Psoas muscle (tissue), 8 donors: Measurements from ENCODE around the gene IL21R. TPM values are rescaled to one million over a fixed set of nuclear protein-coding genes. Genes with fewer than 3 reads are reported as not detected.

Experiments
- ATAC-seq, 4 donors: fragments of 200-7000 bp; cut with Tn5 transposase; one replicate each; pipeline ENCODE4 v1.9.1; 2020; ENCODE audit warnings: moderate library complexity in 3 of 4, mild to moderate bottlenecking in 2 of 4
- DNase-seq, 2 donors: peaks; one replicate each; pipeline ENCODE4 v3.0.0-alpha.2; 2020
- H3K27ac ChIP-seq: fragments of 200-600 bp; one replicate; pipeline ENCODE4 v1.8.0; 2022
- H3K27me3 ChIP-seq, 3 donors: fragments of 200-600 bp in 1 of 3; one replicate each; pipeline versions ENCODE4 v1.6.1 to v1.8.0; 2013 to 2022; ENCODE audit warnings: low read length in 2 of 3, mild to moderate bottlenecking in 2 of 3, moderate library complexity in 1 of 3; ENCODE audit not compliant: insufficient read depth in 3 of 3
- H3K36me3 ChIP-seq, 2 donors: fragments of 200-600 bp in 1 of 2; one replicate each; pipeline versions ENCODE4 v1.6.1 to v1.8.0; 2013 to 2022; ENCODE audit warnings: low read depth in 1 of 2, mild to moderate bottlenecking in 1 of 2, moderate library complexity in 1 of 2; ENCODE audit not compliant: insufficient read depth in 1 of 2
- H3K4me1 ChIP-seq: fragments of 200-600 bp; one replicate; pipeline ENCODE4 v1.8.0; 2022
- H3K4me3 ChIP-seq: fragments of 200-600 bp; one replicate; pipeline ENCODE4 v1.8.0; 2022; ENCODE audit warnings: mild to moderate bottlenecking
- H3K9me3 ChIP-seq: fragments of 200-600 bp; one replicate; pipeline ENCODE4 v1.8.0; 2022
- CTCF ChIP-seq: fragments of 200-600 bp; IDR thresholded peaks from one replicate; pipeline ENCODE4 v1.8.0; 2022; ENCODE audit warnings: antibody characterized with exemption
- WGBS, 3 donors: extraction: QIAGEN DNeasy Blood & Tissue Kit; methylation state at CpG; one replicate each; pipeline versions ENCODE4 v1.1.6 to v1.1.7; 2013; 5-methylcytosine and 5-hydroxymethylcytosine counted together
- intact Hi-C, 2 donors: fragments of 100-400 bp; cut with DNase I; formaldehyde crosslinking; loops; one replicate each; pipeline versions ENCODE4 v1.11.0 to v1.14.2; 2022
- polyA plus RNA-seq, 3 donors: library from polyadenylated mRNA; stranded (reverse); fragments of 200-250 nt; gene quantifications; one replicate each; pipeline ENCODE4 v1.2.3, GENCODE V29; 2013
- total RNA-seq, 4 donors: library from RNA; stranded (reverse); fragmentation: NEBNext Ultra II Directional in 2 of 4; extraction: Animal tissue kit (Norgen Biotek cat#: 25700) in 2 of 4; gene quantifications; one replicate each; pipeline versions ENCODE4 v1.2.1 to v1.2.4, GENCODE V29; 2021 to 2023
- donor health status: healthy with polysubstance abuse.
- donor health status: DM: no; HTN: no; CAD: no; lungs with moderate emphysema.
- donor health status: Bipolar disorder and iron deficiency.
- donor health status: healthy.
- donor health status: DM: yes; HTN: yes; CAD: no.
- donor health status: DM: no; HTN: no; CAD: no.
- donor health status: DM: no; HTN: no; CAD: no.
- donor health status: DM: yes; HTN: yes; CAD: no.

IL21R gene
- total and polyA plus RNA-seq, 7 donors = 0.01 to 0.15 (median 0.08) TPM; not detected in 2

GRCh38 chr16:27400751-27401620 is 988 bp upstream of the IL21R start:
- no peak for TF ChIP-seq CTCF
- WGBS, 3 donors = 40 to 46% (median 45%) methylated on average over 11 of the region's 11 CpGs
- intact Hi-C loops = no loop called here
- no peak for ATAC-seq
- Histone ChIP-seq H3K4me3 (no peak overlapping the region), H3K9me3 (no peaks in the 10 kb centered on the region), H3K27ac (no peak overlapping the region), H3K27me3 (peaks cover 0 to 27% (median 0%) of the 10 kb centered on the region in 3 donors), H3K4me1 (no peaks in the 10 kb centered on the region), H3K36me3 (no peaks in the 10 kb centered on the region)
- DNase-seq = no peak

- TF ChIP-seq CTCF = no peak
- 52 to 62% (median 61%) methylated on average over 8 of the region's 8 CpGs for WGBS, 3 donors
- Histone ChIP-seq H3K36me3 (no peaks in the 10 kb centered on the region), H3K4me1 (no peaks in the 10 kb centered on the region), H3K4me3 (peak overlapping the region; percentile 22), H3K9me3 (no peaks in the 10 kb centered on the region), H3K27me3 (peaks cover 0 to 27% (median 0%) of the 10 kb centered on the region in 3 donors), H3K27ac (no peak overlapping the region)
- no peak for ATAC-seq
- intact Hi-C loops = no loop called here
- no peak for DNase-seq
These were observed 592 bp downstream of the IL21R start for GRCh38 chr16:27402569-27402963.

GRCh38 chr16:27402964-27403600 is 1.1 kb downstream of the IL21R start:
- Histone ChIP-seq H3K27ac (no peak overlapping the region), H3K4me1 (no peaks in the 10 kb centered on the region), H3K27me3 (peaks cover 0 to 27% (median 0%) of the 10 kb centered on the region in 3 donors), H3K9me3 (no peaks in the 10 kb centered on the region), H3K36me3 (no peaks in the 10 kb centered on the region), H3K4me3 (no peak overlapping the region)
- WGBS, 3 donors = 64 to 69% (median 67%) methylated on average over 20 of the region's 20 CpGs
- TF ChIP-seq CTCF = no peak
- DNase-seq (no peak), ATAC-seq (no peak)
- intact Hi-C loops = no loop called here

GRCh38 chr16:27403601-27403992 is 1.6 kb downstream of the IL21R start:
- intact Hi-C loops = no loop called here
- DNase-seq = no peak
- WGBS, 3 donors = 78 to 82% (median 82%) methylated on average over 6 of the region's 6 CpGs
- Histone ChIP-seq H3K9me3 (no peaks in the 10 kb centered on the region), H3K36me3 (no peaks in the 10 kb centered on the region), H3K27ac (no peak overlapping the region), H3K4me3 (no peak overlapping the region), H3K4me1 (no peaks in the 10 kb centered on the region), H3K27me3 (peaks cover 0 to 27% (median 0%) of the 10 kb centered on the region in 3 donors)
- no peak for ATAC-seq
- no peak for TF ChIP-seq CTCF
